MM.1S (cell line): ENCODE data around the gene UPK1A.

Experiments
- DNase-seq: peaks from one replicate; pipeline ENCODE4 v3.0.0-alpha.2; 2015
- H2AFZ ChIP-seq: fragments of 300-600 bp; sonication (generic); 2 replicates; pipeline ENCODE4 v1.6.0; 2016; ENCODE audit warnings: antibody characterized with exemption, low read length
- H3F3A ChIP-seq: fragments of 300-600 bp; sonication (generic); 2 replicates; pipeline ENCODE4 v1.6.1; 2016; ENCODE audit warnings: mild to moderate bottlenecking, antibody characterized with exemption, low read length, moderate library complexity, mixed read lengths; ENCODE audit not compliant: insufficient read depth
- H3K27ac ChIP-seq: fragments of 300-600 bp; sonication (generic); 2 replicates; pipeline ENCODE4 v1.5.1; 2016; ENCODE audit warnings: mild to moderate bottlenecking, low read length
- H3K27me3 ChIP-seq: fragments of 300-600 bp; sonication (generic); replicated peaks from 2 replicates; pipeline ENCODE4 v1.6.0; 2016; ENCODE audit warnings: low read length; ENCODE audit not compliant: insufficient read depth
- H3K36me3 ChIP-seq: fragments of 300-600 bp; sonication (generic); replicated peaks from 2 replicates; pipeline ENCODE4 v1.6.1; 2016; ENCODE audit warnings: mild to moderate bottlenecking, low read length, mixed read lengths; ENCODE audit not compliant: insufficient read depth
- H3K4me1 ChIP-seq: fragments of 300-600 bp; sonication (generic); 2 replicates; pipeline ENCODE4 v1.6.1; 2016; ENCODE audit warnings: low read length, mixed read lengths
- H3K4me2 ChIP-seq: fragments of 300-600 bp; sonication (generic); 2 replicates; pipeline ENCODE4 v1.6.0; 2016; ENCODE audit warnings: low read depth, low read length
- H3K4me3 ChIP-seq: fragments of 300-600 bp; sonication (generic); 2 replicates; pipeline ENCODE4 v1.5.1; 2016; ENCODE audit warnings: low read length, mixed read lengths
- H3K79me2 ChIP-seq: fragments of 300-600 bp; sonication (generic); 2 replicates; pipeline ENCODE4 v1.6.1; 2016; ENCODE audit warnings: mixed run types, low read length, mixed read lengths
- H3K9ac ChIP-seq: fragments of 300-600 bp; sonication (generic); 2 replicates; pipeline ENCODE4 v1.6.1; 2016; ENCODE audit warnings: low read length, mixed read lengths
- H3K9me2 ChIP-seq: fragments of 300-600 bp; sonication (generic); replicated peaks from 2 replicates; pipeline ENCODE4 v1.6.1; 2016; ENCODE audit warnings: mild to moderate bottlenecking, low read length, mixed read lengths; ENCODE audit not compliant: insufficient read depth
- H3K9me3 ChIP-seq: fragments of 300-600 bp; sonication (generic); replicated peaks from 2 replicates; pipeline ENCODE4 v1.6.1; 2016; ENCODE audit warnings: mild to moderate bottlenecking, low read length, mixed read lengths; ENCODE audit not compliant: insufficient read depth
- H4K20me1 ChIP-seq: fragments of 300-600 bp; sonication (generic); 2 replicates; pipeline ENCODE4 v1.6.1; 2016; ENCODE audit warnings: mild to moderate bottlenecking, low read length, moderate library complexity, mixed read lengths; ENCODE audit not compliant: insufficient read depth
- EZH2 ChIP-seq: fragments of 300-600 bp; sonication (generic); optimal IDR thresholded peaks from 2 replicates; pipeline ENCODE3; 2017; ENCODE audit warnings: low read depth, mild to moderate bottlenecking, antibody characterized with exemption, low read length, mixed read lengths
- EZH2phosphoT487 ChIP-seq: fragments of 300-600 bp; sonication (generic); IDR thresholded peaks from 2 replicates; pipeline ENCODE4 v1.6.1; 2018; ENCODE audit warnings: antibody characterized with exemption, low read length
- TF ChIP-seq, protein P1 (sequence below): fragments of 300-600 bp; sonication (generic); IDR thresholded peaks from 2 replicates; pipeline ENCODE4 v1.5.1; 2016; ENCODE audit warnings: antibody characterized with exemption, low read length, mixed read lengths

Gene UPK1A

DNA sequence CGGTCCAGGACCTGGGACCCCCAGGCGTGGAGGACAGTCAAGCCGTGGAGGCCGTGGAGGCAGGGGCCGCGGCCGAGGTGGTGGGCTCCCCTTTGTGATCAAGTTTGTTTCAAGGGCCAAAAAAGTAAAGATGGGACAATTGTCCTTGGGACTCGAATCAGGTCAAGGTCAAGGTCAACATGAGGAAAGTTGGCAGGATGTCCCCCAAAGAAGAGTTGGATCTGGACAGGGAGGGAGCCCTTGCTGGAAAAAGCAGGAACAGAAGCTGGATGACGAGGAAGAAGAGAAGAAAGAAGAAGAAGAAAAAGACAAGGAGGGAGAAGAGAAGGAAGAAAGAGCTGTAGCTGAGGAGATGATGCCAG, 53.8 kb downstream of the UPK1A start:
- TF ChIP-seq EZH2phosphoT487 (no peak), EZH2 (no peak)
- TF ChIP-seq, protein P1, sequence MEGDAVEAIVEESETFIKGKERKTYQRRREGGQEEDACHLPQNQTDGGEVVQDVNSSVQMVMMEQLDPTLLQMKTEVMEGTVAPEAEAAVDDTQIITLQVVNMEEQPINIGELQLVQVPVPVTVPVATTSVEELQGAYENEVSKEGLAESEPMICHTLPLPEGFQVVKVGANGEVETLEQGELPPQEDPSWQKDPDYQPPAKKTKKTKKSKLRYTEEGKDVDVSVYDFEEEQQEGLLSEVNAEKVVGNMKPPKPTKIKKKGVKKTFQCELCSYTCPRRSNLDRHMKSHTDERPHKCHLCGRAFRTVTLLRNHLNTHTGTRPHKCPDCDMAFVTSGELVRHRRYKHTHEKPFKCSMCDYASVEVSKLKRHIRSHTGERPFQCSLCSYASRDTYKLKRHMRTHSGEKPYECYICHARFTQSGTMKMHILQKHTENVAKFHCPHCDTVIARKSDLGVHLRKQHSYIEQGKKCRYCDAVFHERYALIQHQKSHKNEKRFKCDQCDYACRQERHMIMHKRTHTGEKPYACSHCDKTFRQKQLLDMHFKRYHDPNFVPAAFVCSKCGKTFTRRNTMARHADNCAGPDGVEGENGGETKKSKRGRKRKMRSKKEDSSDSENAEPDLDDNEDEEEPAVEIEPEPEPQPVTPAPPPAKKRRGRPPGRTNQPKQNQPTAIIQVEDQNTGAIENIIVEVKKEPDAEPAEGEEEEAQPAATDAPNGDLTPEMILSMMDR, result no peak
- DNase-seq, result no peak
- H3K79me2 ChIP-seq, result peaks cover 40% of the 10 kb centered on the region
- H3K36me3 ChIP-seq, result no peaks in the 10 kb centered on the region
- no peaks in the 10 kb centered on the region for H4K20me1 ChIP-seq
- no peak overlapping the region for H2AFZ ChIP-seq
- H3K4me1 ChIP-seq, result peaks cover 9% of the 10 kb centered on the region; the same call in 1 of the 2 replicates
- no peak overlapping the region for H3K9ac ChIP-seq
- H3F3A ChIP-seq, result peaks cover 7% of the 10 kb centered on the region; the same call in 1 of the 2 replicates
- no peak overlapping the region for H3K4me2 ChIP-seq
- H3K4me3 ChIP-seq, result no peak overlapping the region
- H3K27me3 ChIP-seq, result no peaks in the 10 kb centered on the region
- no peaks in the 10 kb centered on the region for H3K9me2 ChIP-seq
- no peak overlapping the region for H3K27ac ChIP-seq
- H3K9me3 ChIP-seq, result no peaks in the 10 kb centered on the region

DNA sequence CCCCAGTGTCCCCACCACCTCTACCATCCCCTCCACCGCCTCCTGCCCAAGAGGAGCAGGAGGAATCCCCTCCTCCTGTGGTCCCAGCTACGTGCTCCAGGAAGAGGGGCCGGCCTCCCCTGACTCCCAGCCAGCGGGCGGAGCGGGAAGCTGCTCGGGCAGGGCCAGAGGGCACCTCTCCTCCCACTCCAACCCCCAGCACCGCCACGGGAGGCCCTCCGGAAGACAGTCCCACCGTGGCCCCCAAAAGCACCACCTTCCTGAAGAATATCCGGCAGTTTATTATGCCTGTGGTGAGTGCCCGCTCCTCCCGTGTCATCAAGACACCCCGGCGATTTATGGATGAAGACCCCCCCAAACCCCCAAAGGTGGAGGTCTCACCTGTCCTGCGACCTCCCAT, 54.3 kb downstream of the UPK1A start:
- Histone ChIP-seq H3K4me1 (peaks cover 9% of the 10 kb centered on the region; the same call in 1 of the 2 replicates), H4K20me1 (no peaks in the 10 kb centered on the region), H3K4me2 (no peak overlapping the region), H3K9me2 (no peaks in the 10 kb centered on the region), H3K36me3 (0 out of 2 replicates have a peak, but pooled peaks cover under 1% of the 10 kb centered on the region), H3K9ac (no peak overlapping the region), H3K27ac (no peak overlapping the region), H3K4me3 (no peak overlapping the region), H3F3A (peaks cover 7% of the 10 kb centered on the region; the same call in 1 of the 2 replicates), H3K9me3 (no peaks in the 10 kb centered on the region), H3K79me2 (peaks cover 40% of the 10 kb centered on the region), H3K27me3 (no peaks in the 10 kb centered on the region), H2AFZ (no peak overlapping the region)
- no peak for TF ChIP-seq EZH2phosphoT487
- TF ChIP-seq, protein P1, result no peak
- TF ChIP-seq EZH2, result no peak
- no peak for DNase-seq

DNA sequence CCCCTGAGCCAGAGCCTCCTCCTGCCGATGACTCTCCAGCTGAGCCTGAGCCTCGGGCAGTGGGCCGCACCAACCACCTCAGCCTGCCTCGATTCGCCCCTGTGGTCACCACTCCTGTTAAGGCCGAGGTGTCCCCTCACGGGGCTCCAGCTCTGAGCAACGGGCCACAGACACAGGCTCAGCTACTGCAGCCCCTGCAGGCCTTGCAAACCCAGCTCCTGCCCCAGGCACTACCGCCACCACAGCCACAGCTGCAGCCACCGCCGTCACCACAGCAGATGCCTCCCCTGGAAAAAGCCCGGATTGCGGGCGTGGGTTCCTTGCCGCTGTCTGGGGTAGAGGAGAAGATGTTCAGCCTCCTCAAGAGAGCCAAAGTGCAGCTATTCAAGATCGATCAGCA, 55.1 kb downstream of the UPK1A start:
- peaks cover 40% of the 10 kb centered on the region for H3K79me2 ChIP-seq
- no peaks in the 10 kb centered on the region for H3K9me3 ChIP-seq
- TF ChIP-seq EZH2 (no peak), EZH2phosphoT487 (no peak)
- TF ChIP-seq, protein P1, result no peak
- DNase-seq, result no peak
- H3K4me3 ChIP-seq, result no peak overlapping the region
- H3K27me3 ChIP-seq, result no peaks in the 10 kb centered on the region
- H3K4me2 ChIP-seq, result no peak overlapping the region
- no peak overlapping the region for H3K9ac ChIP-seq
- peaks cover 4% of the 10 kb centered on the region; the same call in 1 of the 2 replicates for H3F3A ChIP-seq
- H3K27ac ChIP-seq, result no peak overlapping the region
- no peaks in the 10 kb centered on the region for H3K9me2 ChIP-seq
- H2AFZ ChIP-seq, result no peak overlapping the region
- 0 out of 2 replicates have a peak, but pooled peaks cover 4% of the 10 kb centered on the region for H3K4me1 ChIP-seq
- H4K20me1 ChIP-seq, result no peaks in the 10 kb centered on the region
- H3K36me3 ChIP-seq, result 0 out of 2 replicates have a peak, but pooled peaks cover 6% of the 10 kb centered on the region
